ENCODE data around the gene STAC2. TPM values are rescaled to one million over a fixed set of nuclear protein-coding genes. Genes with fewer than 3 reads are reported as not detected.
A peak's percentile ranks its signal among the peaks of the same experiment; 100 is the strongest.

Gene STAC2
- total RNA-seq, 1 donor from 2014 or later = 0.30 TPM

GRCh38 chr17:39208136-39208535 lies 17.6 kb downstream of the STAC2 start:
- intact Hi-C loops (cut with DNase I) = no loop called here
- Histone ChIP-seq H3K4me1 (peaks cover 44% of the 10 kb centered on the region), H3K27me3 (ENCODE audit: low read depth) (peaks cover 7% of the 10 kb centered on the region), H3K9me3 (no peaks in the 10 kb centered on the region), H3K36me3 (peaks cover 21% of the 10 kb centered on the region), H3K27ac (no peak overlapping the region), H3K4me3 (no peak overlapping the region)
- ATAC-seq = peak; percentile 36 to 46
- TF ChIP-seq CTCF (IDR thresholded peaks at IDR 0.05) = no peak
- DNase-seq = peak; percentile 73

- no peak overlapping the region for H3K27ac ChIP-seq
- DNase-seq (no peak), ATAC-seq (no peak)
- H3K36me3 ChIP-seq = peaks cover 42% of the 10 kb centered on the region
- H3K4me1 ChIP-seq = peaks cover 47% of the 10 kb centered on the region
- no peaks in the 10 kb centered on the region for H3K9me3 ChIP-seq
- no peak overlapping the region for H3K4me3 ChIP-seq
- peaks cover 5% of the 10 kb centered on the region for H3K27me3 ChIP-seq (ENCODE audit: low read depth)
- intact Hi-C loops (cut with DNase I) = no loop called here
- TF ChIP-seq CTCF (IDR thresholded peaks at IDR 0.05) = no peak
Measured at GRCh38 chr17:39205112-39205526, 20.6 kb downstream of the STAC2 start.

GRCh38 chr17:39204245-39204644 lies 21.5 kb downstream of the STAC2 start:
- ATAC-seq (no peak), DNase-seq (no peak)
- intact Hi-C loops (cut with DNase I) = no loop called here
- TF ChIP-seq CTCF (IDR thresholded peaks at IDR 0.05) = no peak
- Histone ChIP-seq H3K4me1 (peaks cover 42% of the 10 kb centered on the region), H3K27ac (no peak overlapping the region), H3K9me3 (no peaks in the 10 kb centered on the region), H3K4me3 (no peak overlapping the region), H3K27me3 (ENCODE audit: low read depth) (no peaks in the 10 kb centered on the region), H3K36me3 (peaks cover 42% of the 10 kb centered on the region)

- Histone ChIP-seq H3K27me3 (ENCODE audit: low read depth) (no peaks in the 10 kb centered on the region), H3K36me3 (peaks cover 42% of the 10 kb centered on the region), H3K4me1 (peaks cover 49% of the 10 kb centered on the region), H3K4me3 (peak overlapping the region; percentile 100), H3K9me3 (no peaks in the 10 kb centered on the region), H3K27ac (peak overlapping the region; percentile 99)
- intact Hi-C loops (cut with DNase I) = no loop called here
- TF ChIP-seq CTCF (IDR thresholded peaks at IDR 0.05) = no peak
- ATAC-seq = no peak
- no peak for DNase-seq
Measured at GRCh38 chr17:39200957-39201510, 24.7 kb downstream of the STAC2 start.

- H3K4me1 ChIP-seq = peaks cover 56% of the 10 kb centered on the region
Measured at GRCh38 chr17:39200070-39200879, 25.5 kb downstream of the STAC2 start, which contains the start of gene RPL19. RPL19 (plus strand) TSS chr17:39200283; CDS start chr17:39200345, 62 bp downstream.

More at GRCh38 chr17:39200070-39200879, 25.5 kb downstream of the STAC2 start, which contains the start of gene RPL19:
- Histone ChIP-seq H3K9me3 (no peaks in the 10 kb centered on the region), H3K4me3 (peak within 1 kb of the TSS; percentile 100), H3K27ac (peak within 1 kb of the TSS; percentile 99), H3K27me3 (ENCODE audit: low read depth) (no peaks in the 10 kb centered on the region), H3K36me3 (peaks cover 42% of the 10 kb centered on the region)
- DNase-seq (peak; percentile 88), ATAC-seq (peak; percentile 69 to 78)
- TF ChIP-seq CTCF (IDR thresholded peaks at IDR 0.05) = no peak
- intact Hi-C loops (cut with DNase I) = no loop called here

Measured in lower lobe of right lung (tissue), 2 donors.